DND-41 (cell line): Measurements from ENCODE around the gene NDUFS2.

ENCODE experiments used
- ATAC-seq: fragments of 200-7000 bp; cut with Tn5 transposase; 3 replicates; pipeline ENCODE4 v1.9.1; 2021; ENCODE audit warnings: low read depth; ENCODE audit not compliant: insufficient read depth
- DNase-seq: peaks from one replicate; pipeline ENCODE4 v3.0.0-alpha.2; 2020
- H2AFZ ChIP-seq: 2 replicates; pipeline ENCODE4 v1.6.0; 2012; ENCODE audit warnings: low read depth, low read length
- H3K27ac ChIP-seq: 2 replicates; pipeline ENCODE4 v1.5.1; 2012; ENCODE audit warnings: low read length, inconsistent platforms
- H3K27me3 ChIP-seq: fragments of 200-600 bp; sonication (generic); 2 replicates; pipeline ENCODE4 v1.6.0; 2012; ENCODE audit warnings: low read length, mild to moderate bottlenecking, inconsistent platforms; ENCODE audit not compliant: insufficient read depth, poor library complexity
- H3K36me3 ChIP-seq: 2 replicates; pipeline ENCODE4 v1.5.1; 2012; ENCODE audit warnings: low read length, inconsistent platforms; ENCODE audit not compliant: insufficient read depth
- H3K4me1 ChIP-seq: 2 replicates; pipeline ENCODE4 v1.5.1; 2012; ENCODE audit warnings: mild to moderate bottlenecking, low read length; ENCODE audit not compliant: insufficient read depth
- H3K4me2 ChIP-seq: 2 replicates; pipeline ENCODE4 v1.6.0; 2012; ENCODE audit warnings: mild to moderate bottlenecking, moderate library complexity, low read length, inconsistent platforms; ENCODE audit not compliant: insufficient read depth
- H3K4me3 ChIP-seq, 2 experiments: fragments of 200-600 bp in 1 of 2; shearing (Covaris generic) in 1 of 2; 2 replicates each; pipeline ENCODE4 v1.5.1; 2012 to 2016; ENCODE audit warnings: inconsistent platforms in 2 of 2, low read length in 2 of 2, mild to moderate bottlenecking in 2 of 2, low read depth in 1 of 2, moderate library complexity in 1 of 2
- H3K79me2 ChIP-seq: 2 replicates; pipeline ENCODE4 v1.6.0; 2012; ENCODE audit warnings: low read length, inconsistent platforms; ENCODE audit not compliant: insufficient read depth
- H3K9ac ChIP-seq: 2 replicates; pipeline ENCODE4 v1.6.0; 2012; ENCODE audit warnings: low read depth, mild to moderate bottlenecking, inconsistent platforms, low read length, moderate library complexity
- H3K9me3 ChIP-seq: 2 replicates; pipeline ENCODE4 v1.5.1; 2012; ENCODE audit warnings: low read length, moderate library complexity, mild to moderate bottlenecking, inconsistent platforms; ENCODE audit not compliant: insufficient read depth, severe bottlenecking
- H4K20me1 ChIP-seq: 2 replicates; pipeline ENCODE4 v1.6.0; 2012; ENCODE audit warnings: low read length; ENCODE audit not compliant: insufficient read depth
- CTCF ChIP-seq: IDR thresholded peaks from 2 replicates; pipeline ENCODE4 v1.5.1; 2012; ENCODE audit warnings: borderline replicate concordance, low read length, moderate library complexity, mild to moderate bottlenecking; ENCODE audit not compliant: poor library complexity, severe bottlenecking; ENCODE audit errors: extremely low read depth
- EZH2 ChIP-seq: IDR thresholded peaks from 3 replicates; pipeline ENCODE4 v1.6.1; 2012; ENCODE audit warnings: borderline replicate concordance, low read depth, mild to moderate bottlenecking, moderate library complexity, low read length, inconsistent platforms; ENCODE audit not compliant: severe bottlenecking

Gene NDUFS2

GRCh38 chr1:161162806-161163205 is 39.4 kb upstream of the NDUFS2 start:
- DNase-seq (no peak), ATAC-seq (no peak)
- Histone ChIP-seq H4K20me1 (no peaks in the 10 kb centered on the region), H3K36me3 (peaks cover 59% of the 10 kb centered on the region), H3K27me3 (no peaks in the 10 kb centered on the region), H3K4me2 (0 out of 2 replicates have a peak overlapping the region, but pooled peaks have one; percentile 88), H3K9ac (no peak overlapping the region), H3K79me2 (peaks cover 28% of the 10 kb centered on the region), H3K27ac (no peak overlapping the region), H3K4me3 (no peak overlapping the region), H3K4me1 (peaks cover 81% of the 10 kb centered on the region), H3K9me3 (no peaks in the 10 kb centered on the region), H2AFZ (no peak overlapping the region)
- TF ChIP-seq EZH2 (no peak), CTCF (no peak)

- Histone ChIP-seq H3K9ac (no peak overlapping the region), H3K9me3 (no peaks in the 10 kb centered on the region), H3K4me3 (no peak overlapping the region), H3K4me2 (no peak overlapping the region), H3K4me1 (peaks cover 82% of the 10 kb centered on the region), H3K36me3 (peaks cover 49% of the 10 kb centered on the region), H4K20me1 (no peaks in the 10 kb centered on the region), H3K79me2 (peaks cover 28% of the 10 kb centered on the region), H2AFZ (no peak overlapping the region), H3K27ac (no peak overlapping the region), H3K27me3 (no peaks in the 10 kb centered on the region)
- TF ChIP-seq CTCF (no peak), EZH2 (no peak)
- ATAC-seq (no peak), DNase-seq (no peak)
Measured at GRCh38 chr1:161163793-161164192, 38.4 kb upstream of the NDUFS2 start.

- no peak for ATAC-seq
- Histone ChIP-seq H2AFZ (no peak overlapping the region), H3K36me3 (peaks cover 57% of the 10 kb centered on the region), H3K9ac (peak overlapping the region; percentile 90), H3K27ac (0 out of 2 replicates have a peak overlapping the region, but pooled peaks have one; percentile 5), H3K4me2 (peak overlapping the region; percentile 100), H3K9me3 (no peaks in the 10 kb centered on the region), H3K79me2 (peaks cover 21% of the 10 kb centered on the region), H3K4me1 (peaks cover 74% of the 10 kb centered on the region), H4K20me1 (no peaks in the 10 kb centered on the region), H3K4me3 (peak overlapping the region; percentile 79 to 92; a peak in 3 of 4 replicates), H3K27me3 (no peaks in the 10 kb centered on the region)
- no peak for DNase-seq
- TF ChIP-seq EZH2 (no peak), CTCF (no peak)
Measured at GRCh38 chr1:161164901-161165610, 37.1 kb upstream of the NDUFS2 start.
